Measurements from ENCODE around the gene TMPRSS11B.
"Not testable (repeated sequence)": the region's sequence is repeated elsewhere in the genome, so short reads cannot be mapped to it uniquely, and the experiment has no call there.

TMPRSS11B gene

GRCh38 chr4:68240620-68241019 lies 4.9 kb downstream of the TMPRSS11B start:
- in situ Hi-C loops (cut with HindIII; ENCODE audit: low sequenced_read_pairs) = no loop called here
- no peak for DNase-seq (ENCODE audit: low read depth)
- TF ChIP-seq, protein P1, sequence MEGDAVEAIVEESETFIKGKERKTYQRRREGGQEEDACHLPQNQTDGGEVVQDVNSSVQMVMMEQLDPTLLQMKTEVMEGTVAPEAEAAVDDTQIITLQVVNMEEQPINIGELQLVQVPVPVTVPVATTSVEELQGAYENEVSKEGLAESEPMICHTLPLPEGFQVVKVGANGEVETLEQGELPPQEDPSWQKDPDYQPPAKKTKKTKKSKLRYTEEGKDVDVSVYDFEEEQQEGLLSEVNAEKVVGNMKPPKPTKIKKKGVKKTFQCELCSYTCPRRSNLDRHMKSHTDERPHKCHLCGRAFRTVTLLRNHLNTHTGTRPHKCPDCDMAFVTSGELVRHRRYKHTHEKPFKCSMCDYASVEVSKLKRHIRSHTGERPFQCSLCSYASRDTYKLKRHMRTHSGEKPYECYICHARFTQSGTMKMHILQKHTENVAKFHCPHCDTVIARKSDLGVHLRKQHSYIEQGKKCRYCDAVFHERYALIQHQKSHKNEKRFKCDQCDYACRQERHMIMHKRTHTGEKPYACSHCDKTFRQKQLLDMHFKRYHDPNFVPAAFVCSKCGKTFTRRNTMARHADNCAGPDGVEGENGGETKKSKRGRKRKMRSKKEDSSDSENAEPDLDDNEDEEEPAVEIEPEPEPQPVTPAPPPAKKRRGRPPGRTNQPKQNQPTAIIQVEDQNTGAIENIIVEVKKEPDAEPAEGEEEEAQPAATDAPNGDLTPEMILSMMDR (IDR thresholded peaks at IDR 0.05; ENCODE audit: low read depth, low read length, missing control alignments) = no peak
- no peak overlapping the region for H3K4me3 ChIP-seq (ENCODE audit: low read depth, low read length)

DNA sequence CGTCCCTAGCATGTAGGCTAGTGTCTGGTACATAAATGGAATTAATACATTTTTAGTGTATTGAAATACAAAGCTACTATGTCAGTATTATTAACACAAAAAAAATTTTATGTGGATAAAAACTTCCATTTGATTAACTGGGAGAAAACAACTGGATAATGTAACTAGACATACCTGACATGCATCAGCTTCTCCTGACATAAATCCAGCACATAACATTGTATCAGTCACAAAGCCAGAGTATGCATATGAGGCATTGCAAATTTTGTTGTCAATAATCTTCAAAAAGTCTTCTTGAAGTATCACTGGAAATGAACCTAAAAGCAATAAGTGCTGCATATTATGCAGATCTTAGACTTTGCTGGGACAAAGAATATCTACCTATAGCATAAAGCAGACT lies 16.9 kb downstream of the TMPRSS11B start:
- DNase-seq (ENCODE audit: low read depth) = no peak
- TF ChIP-seq, protein P1 (IDR thresholded peaks at IDR 0.05; ENCODE audit: low read depth, low read length, missing control alignments) = no peak
- no peak overlapping the region for H3K4me3 ChIP-seq (ENCODE audit: low read depth, low read length)
- in situ Hi-C loops (cut with HindIII; ENCODE audit: low sequenced_read_pairs) = no loop called here

GRCh38 chr4:68218044-68218443 lies 27.4 kb downstream of the TMPRSS11B start:
- in situ Hi-C loops (cut with HindIII; ENCODE audit: low sequenced_read_pairs) = no loop called here
- TF ChIP-seq, protein P1 (IDR thresholded peaks at IDR 0.05; ENCODE audit: low read depth, low read length, missing control alignments) = no peak

GRCh38 chr4:68216501-68216900 lies 29.0 kb downstream of the TMPRSS11B start:
- no peak overlapping the region for H3K4me3 ChIP-seq (ENCODE audit: low read depth, low read length)
- in situ Hi-C loops (cut with HindIII; ENCODE audit: low sequenced_read_pairs) = no loop called here
- TF ChIP-seq, protein P1 (IDR thresholded peaks at IDR 0.05; ENCODE audit: low read depth, low read length, missing control alignments) = no peak
- DNase-seq (ENCODE audit: low read depth) = no peak

More at GRCh38 chr4:68218044-68218443, 27.4 kb downstream of the TMPRSS11B start:
- no peak for DNase-seq (ENCODE audit: low read depth)
- H3K4me3 ChIP-seq (ENCODE audit: low read depth, low read length) = no peak overlapping the region

- no peak for DNase-seq (ENCODE audit: low read depth)
- TF ChIP-seq, protein P1 (IDR thresholded peaks at IDR 0.05; ENCODE audit: low read depth, low read length, missing control alignments) = no peak
- in situ Hi-C loops (cut with HindIII; ENCODE audit: low sequenced_read_pairs) = no loop called here
- H3K4me3 ChIP-seq (ENCODE audit: low read depth, low read length) = no peak overlapping the region
Measured at GRCh38 chr4:68209003-68209402, 36.5 kb downstream of the TMPRSS11B start.

DNA sequence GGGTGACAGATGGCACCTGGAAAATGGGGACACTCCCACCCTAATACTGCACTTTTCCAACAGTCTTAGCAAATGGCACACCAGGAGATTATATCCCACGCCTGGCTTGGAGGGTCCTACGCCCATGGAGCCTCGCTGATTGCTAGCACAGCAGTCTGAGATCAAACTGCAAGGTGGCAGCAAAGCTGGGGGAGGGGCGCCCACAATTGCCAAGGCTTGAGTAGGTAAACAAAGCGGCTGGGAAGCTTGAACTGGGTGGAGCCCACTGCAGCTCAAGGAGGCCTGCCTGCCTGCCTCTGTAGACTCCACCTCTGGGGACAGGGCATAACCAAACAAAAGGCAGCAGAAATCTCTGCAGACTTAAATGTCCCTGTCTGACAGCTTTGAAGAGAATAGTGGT lies 51.2 kb downstream of the TMPRSS11B start:
- H3K4me3 ChIP-seq (ENCODE audit: low read depth, low read length); in situ Hi-C loops (cut with HindIII; ENCODE audit: low sequenced_read_pairs); DNase-seq (ENCODE audit: low read depth): not testable (repeated sequence)

GRCh38 chr4:68193194-68193593 lies 52.3 kb downstream of the TMPRSS11B start:
- DNase-seq (ENCODE audit: low read depth) = no peak
- no peak overlapping the region for H3K4me3 ChIP-seq (ENCODE audit: low read depth, low read length)
- in situ Hi-C loops (cut with HindIII; ENCODE audit: low sequenced_read_pairs) = no loop called here
- TF ChIP-seq, protein P1 (IDR thresholded peaks at IDR 0.05; ENCODE audit: low read depth, low read length, missing control alignments) = no peak
